HepG2 (cell line): ENCODE results near the gene SLC2A14. TPM values are rescaled to one million over a fixed set of nuclear protein-coding genes. Genes with fewer than 3 reads are reported as not detected.
A peak's percentile ranks its signal among the peaks of the same experiment; 100 is the strongest.

Source experiments
- ATAC-seq: fragments of 200-7000 bp; cut with Tn5 transposase; 3 replicates; pipeline ENCODE4 v1.9.1; 2020; ENCODE audit warnings: mild to moderate bottlenecking, moderate library complexity
- BruUV-seq: library from RNA; stranded (reverse); fragments of 400-500 nt; replicated peaks from 2 replicates; lab custom pipeline; 2021; lab: Mats Ljungman, UMichigan
- CTCF ChIA-PET: fragments of 300-600 bp; formaldehyde crosslinking; extraction: SDS; loops from one replicate; lab custom pipeline; 2021; ENCODE audit warnings: low total read pairs, inconsistent platforms, low intra/inter-chr PET ratio; lab: Yijun Ruan, JAX
- POLR2A ChIA-PET: fragments of 350-600 bp; sonication (Branson Sonifier 250); formaldehyde crosslinking; loops from one replicate; lab custom pipeline; 2020; ENCODE audit warnings: antibody characterized with exemption, inconsistent platforms; lab: Yijun Ruan, JAX
- DNase-seq: peaks from one replicate; pipeline ENCODE4 v3.0.0-alpha.2; 2015; ENCODE audit warnings: low spot score
- FAIRE-seq: peaks from 3 replicates; lab custom pipeline; 2011; peaks lifted over from hg19 to GRCh38; lab: Jason Lieb, UNC
- H2AFZ ChIP-seq: one replicate; pipeline ENCODE4 v1.6.1; 2011; ENCODE audit warnings: low read length, inconsistent platforms
- H3K27ac ChIP-seq: fragments of 300-600 bp; 3 replicates; pipeline ENCODE4 v1.8.0; 2011; ENCODE audit warnings: mixed run types, mild to moderate bottlenecking, mixed read lengths, low read length, inconsistent platforms; ENCODE audit not compliant: insufficient read depth; ENCODE audit errors: extremely low read length
- H3K27me3 ChIP-seq, 2 experiments: fragments of 200-600 bp in 1 of 2; 2 replicates in 1 of 2; 3 replicates in 1 of 2; pipeline versions ENCODE4 v1.6.0 to v1.8.0; 2011; ENCODE audit warnings: low read length in 2 of 2, mild to moderate bottlenecking in 2 of 2, moderate library complexity in 2 of 2, inconsistent platforms in 1 of 2; ENCODE audit not compliant: insufficient read depth in 2 of 2, control insufficient read depth in 1 of 2
- H3K36me3 ChIP-seq, 2 experiments: fragments of 200-600 bp in 1 of 2; replicated peaks in 1 of 2; 2 replicates in 1 of 2; 3 replicates in 1 of 2; pipeline versions ENCODE4 v1.5.1 to v1.8.0; 2011; ENCODE audit warnings: low read length in 2 of 2, inconsistent platforms in 1 of 2; ENCODE audit not compliant: insufficient read depth in 2 of 2, control insufficient read depth in 1 of 2
- H3K4me1 ChIP-seq: 2 replicates; pipeline ENCODE4 v1.5.1; 2012; ENCODE audit warnings: low read length, inconsistent platforms; ENCODE audit not compliant: insufficient read depth
- H3K4me2 ChIP-seq: 2 replicates; pipeline ENCODE4 v1.6.0; 2011; ENCODE audit warnings: low read depth, low read length, inconsistent platforms
- H3K4me3 ChIP-seq, 3 experiments: fragments of 200-600 bp in 1 of 3; sonication (generic), shearing (Covaris generic) in 1 of 3; replicated peaks in 1 of 3; 2 replicates each; pipeline ENCODE4 v1.5.1; 2011 to 2016; ENCODE audit warnings: low read length in 3 of 3, inconsistent platforms in 2 of 3, low read depth in 2 of 3, mild to moderate bottlenecking in 2 of 3, control low read depth in 1 of 3, mixed read lengths in 1 of 3; ENCODE audit not compliant: insufficient read depth in 1 of 3
- H3K79me2 ChIP-seq: one replicate; pipeline ENCODE4 v1.6.1; 2011; ENCODE audit warnings: low read length, inconsistent platforms; ENCODE audit not compliant: insufficient read depth
- H3K9ac ChIP-seq: 2 replicates; pipeline ENCODE4 v1.6.0; 2011; ENCODE audit warnings: mild to moderate bottlenecking, low read depth, low read length, inconsistent platforms; ENCODE audit not compliant: insufficient read depth
- H3K9me3 ChIP-seq: 2 replicates; pipeline ENCODE4 v1.5.1; 2012; ENCODE audit warnings: mild to moderate bottlenecking, low read length
- H4K20me1 ChIP-seq: 2 replicates; pipeline ENCODE4 v1.6.0; 2011; ENCODE audit warnings: inconsistent platforms, mild to moderate bottlenecking, low read length, moderate library complexity; ENCODE audit not compliant: insufficient read depth
- ATM ChIP-seq: fragments of 450-650 bp; IDR thresholded peaks from 2 replicates; pipeline ENCODE4 v1.7.1; 2017; ENCODE audit warnings: mild to moderate bottlenecking, borderline replicate concordance
- FOSL2 ChIP-seq: sonication (generic); formaldehyde crosslinking; IDR thresholded peaks from 2 replicates; pipeline ENCODE4 v1.4.0; 2020; ENCODE audit warnings: missing genetic modification reagents
- MNT ChIP-seq: fragments of 450-650 bp; IDR thresholded peaks from 2 replicates; pipeline ENCODE4 v1.6.1; 2016
- NR2F6 ChIP-seq, 2 experiments: IDR thresholded peaks; 2 replicates each; pipeline ENCODE4 v1.6.1; 2016; ENCODE audit warnings: antibody characterized with exemption in 1 of 2, mild to moderate bottlenecking in 1 of 2
- RARA ChIP-seq: IDR thresholded peaks from 2 replicates; pipeline ENCODE4 v1.6.1; 2016; ENCODE audit warnings: missing genetic modification reagents, missing compliant biosample characterization
- WGBS: methylation state at CpG from one replicate; pipeline ENCODE4 v1.1.6; 2017; ENCODE audit warnings: low lambda C conversion rate; 5-methylcytosine and 5-hydroxymethylcytosine counted together
- in situ Hi-C: cut with HindIII; loops from 2 replicates; pipeline ENCODE4 v1.10.0; 2017; ENCODE audit warnings: low pct_unique_long_range_greater_than_20kb; ENCODE audit not compliant: extremely low pct_ligation_motif_present
- intact Hi-C: fragments of 100-400 bp; cut with micrococcal nuclease; formaldehyde crosslinking; loops from one replicate; pipeline ENCODE4 v1.10.0; 2022; ENCODE audit not compliant: unreplicated experiment
- polyA plus RNA-seq, 8 experiments: library from polyadenylated mRNA; depleted of rRNA in 3 of 8; stranded (reverse) in 7 of 8; unstranded in 1 of 8; fragments of >200 nt; fragmentation: Illumina TruSeq in 4 of 8; extraction: Trizol in 4 of 8; gene quantifications; 2 replicates each; pipeline versions ENCODE4 v1.2.1 to v1.2.3, GENCODE V29; 2011 to 2016; ENCODE audit warnings: low read depth in 4 of 8, missing spikeins in 1 of 8, mixed read lengths in 1 of 8; ENCODE audit not compliant: insufficient read depth in 1 of 8
- total RNA-seq, 5 experiments: library from RNA; depleted of rRNA; stranded (reverse); fragments of >200 nt; fragmentation: Illumina TruSeq; extraction: Trizol; gene quantifications; 2 replicates each; pipeline ENCODE4 v1.2.3, GENCODE V29; 2016; ENCODE audit warnings: low read depth in 1 of 5

SLC2A14 gene
- total and polyA plus RNA-seq, 2 of the 13 experiments (the other 11 are each of a cell fraction or from before 2014, with no cell fraction given): 7.7 to 39.0 TPM

DNA sequence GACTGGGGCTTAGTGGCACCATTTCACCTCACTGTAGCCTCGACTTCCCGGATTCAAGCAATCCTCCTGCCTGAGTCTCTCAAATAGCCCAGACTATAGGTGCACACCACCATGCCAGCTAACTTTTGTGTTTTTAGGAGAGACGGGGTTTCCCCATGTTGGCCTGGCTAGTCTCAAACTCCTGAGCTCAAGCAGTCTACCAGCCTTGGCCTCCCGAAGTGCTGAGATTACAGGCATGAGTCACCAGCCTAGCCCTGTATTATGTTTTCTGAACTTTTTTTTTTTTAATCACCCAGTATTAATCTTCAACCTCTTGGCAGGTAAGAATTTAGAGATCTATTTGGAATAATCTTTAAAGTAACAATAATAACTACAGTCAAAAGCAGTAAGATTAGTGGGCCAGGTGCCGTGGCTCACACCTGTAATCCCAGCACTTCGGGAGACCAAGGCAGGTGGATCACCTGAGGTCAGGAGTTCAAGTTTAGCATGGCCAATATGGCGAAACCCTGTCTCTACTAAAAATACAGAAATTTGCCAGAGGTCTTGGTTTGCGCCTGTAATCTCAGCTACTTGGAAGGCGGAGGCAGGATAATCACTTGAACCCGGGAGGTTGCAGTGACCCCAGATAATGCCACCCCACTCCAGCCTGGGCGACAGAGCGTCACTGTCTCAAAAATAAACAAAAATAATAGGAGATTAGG, 74.9 kb downstream of the SLC2A14 start:
- FAIRE-seq: no peak
- no TSS peak for BruUV-seq

More for the DNA sequence above, 74.9 kb downstream of the SLC2A14 start:
- H3K27me3 ChIP-seq: no peaks in the 10 kb centered on the region
- intact Hi-C loops (no loop called here), in situ Hi-C loops (no loop called here)
- H3K9me3 ChIP-seq: no peaks in the 10 kb centered on the region
- H3K4me1 ChIP-seq: peaks cover 44% of the 10 kb centered on the region
- no peak overlapping the region for H2AFZ ChIP-seq
- no peaks in the 10 kb centered on the region for H3K79me2 ChIP-seq
- H3K9ac ChIP-seq: no peak overlapping the region
- DNase-seq: no peak
- no peak for ATAC-seq
- POLR2A ChIA-PET: interaction anchor here (1.4 kb wide), 1 partner anchor 108 kb away, joined by 3 read pairs; no protein-coding TSS in a partner anchor
- peak overlapping the region; percentile 22 to 50 (median 37) for H3K4me3 ChIP-seq
- 19% methylated on average over 11 of the region's 12 CpGs for WGBS
- H3K36me3 ChIP-seq: no peaks in the 10 kb centered on the region
- peak overlapping the region; percentile 68 for H3K4me2 ChIP-seq
- H3K27ac ChIP-seq: no peak overlapping the region
- H4K20me1 ChIP-seq: no peaks in the 10 kb centered on the region
- peak; percentile 32; the same call in 1 of the 2 replicates for TF ChIP-seq FOSL2 (CRISPR knock-in tag)
- TF ChIP-seq ATM: no peak
- TF ChIP-seq RARA (CRISPR knock-in tag): peak; percentile 63; the same call in 1 of the 2 replicates
- no peak for TF ChIP-seq MNT
- TF ChIP-seq NR2F6 (IDR thresholded peaks at IDR 0.05): peak; percentile 30; the same call in 1 of the 2 replicates
- TF ChIP-seq NR2F6 (CRISPR knock-in tag; IDR thresholded peaks at IDR 0.05): 0 out of 2 replicates have a peak, but pooled peaks have one; percentile 12
- TF ChIP-seq, all 625 proteins: peak for 3
- CTCF ChIA-PET: no interaction called here
